Activated T-helper 1 cell treated with anti-CD3 and anti-CD28 coated beads, Interleukin-2, amount 50 U/mL, for 16 hours (primary cell): Measurements from ENCODE around the gene DHRS13.

Experiments
- DNase-seq, 2 donors: peaks; one replicate each; pipeline ENCODE4 v3.0.0-alpha.2; 2020; ENCODE audit warnings: low read depth in 1 of 2, low spot score in 1 of 2

DHRS13 gene

GRCh38 chr17:28902819-28903545, at the start of gene DHRS13:
Gene DHRS13, minus strand, starts transcription at chr17:28903079. Its CDS starts 135 bp downstream, at chr17:28902944.
- DNase-seq, result peak; percentile 89 to 96

DNA sequence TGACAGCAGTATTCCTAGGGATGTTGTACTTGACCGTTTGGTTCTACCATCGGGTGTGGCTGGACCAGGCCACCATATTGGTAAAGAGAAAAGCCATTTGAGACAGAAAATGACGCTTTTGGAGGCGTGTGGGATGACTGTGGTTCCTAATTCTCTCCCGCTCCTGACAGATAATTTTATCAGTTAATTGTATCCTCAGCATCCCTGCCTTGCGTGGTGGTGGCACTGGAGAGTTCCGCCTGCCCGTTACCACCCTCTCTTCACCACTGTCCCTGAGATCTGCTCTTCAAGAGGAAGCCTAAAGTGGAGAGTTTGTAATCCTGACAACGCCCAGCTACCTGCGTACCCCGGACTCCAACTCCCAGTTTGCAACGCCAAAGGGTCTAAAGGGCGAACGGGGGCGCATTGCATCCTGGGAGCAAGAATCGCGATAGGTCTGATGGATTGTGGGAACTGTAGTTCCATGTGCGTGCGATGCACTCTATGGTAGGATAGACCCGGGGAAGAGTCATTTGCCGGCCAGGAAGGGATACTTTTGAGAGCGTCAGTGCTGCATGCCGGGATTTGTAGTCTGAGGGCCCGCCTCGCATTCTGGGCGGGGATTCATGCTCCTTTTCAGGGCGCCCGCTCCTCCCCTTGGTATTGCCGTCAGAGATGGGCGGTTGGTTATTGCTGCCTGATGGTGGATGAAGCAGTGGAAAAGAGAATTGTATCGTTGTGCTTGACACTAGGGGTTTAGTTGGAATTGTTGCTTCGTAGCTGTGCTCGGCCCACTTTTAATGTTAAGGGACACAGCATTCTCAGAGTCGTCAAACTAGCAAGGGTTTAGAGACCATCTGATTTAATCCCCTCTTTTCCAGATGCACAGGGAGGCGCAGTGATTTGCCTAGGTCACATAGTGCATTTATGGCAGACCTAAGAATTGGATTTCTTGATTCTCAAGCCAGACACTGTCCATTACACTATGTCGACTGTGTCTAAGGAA, 49.4 kb upstream of the DHRS13 start:
- DNase-seq, result peak; percentile 89 to 90

DNA sequence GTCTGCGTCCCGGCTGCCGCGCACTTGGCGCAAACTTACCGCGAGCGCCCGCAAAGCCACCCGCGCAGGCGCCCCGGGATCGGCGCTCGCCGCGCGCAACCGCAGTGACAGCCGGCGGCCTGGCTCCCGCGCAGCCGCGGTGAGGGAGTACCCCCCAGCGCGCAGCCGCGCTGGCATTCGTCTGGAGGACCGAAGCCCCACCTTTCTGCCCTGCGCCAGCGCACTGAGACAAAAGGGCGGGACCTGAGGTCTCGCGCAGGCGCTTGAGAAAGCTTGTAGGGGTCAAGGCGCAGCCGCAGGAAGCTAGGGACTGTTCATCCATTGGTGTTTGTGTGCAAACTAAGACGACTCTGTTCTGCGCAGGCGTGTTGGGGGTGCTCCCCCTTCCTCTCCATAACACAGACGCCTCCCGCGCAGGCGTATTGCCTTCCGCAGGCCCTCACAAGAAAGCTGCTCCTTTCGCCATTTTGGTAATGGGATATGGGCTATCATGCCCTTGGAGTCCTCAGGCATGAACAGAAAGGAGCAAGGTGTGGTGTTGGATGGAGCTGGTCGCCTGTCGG, 48.6 kb upstream of the DHRS13 start, which contains the start of gene PHF12:
TSS of gene PHF12 (minus strand) at position 91 of the 563 bp plus-strand sequence. CDS start 558 bp downstream, outside the sequence.
- peak; percentile 98 to 99 for DNase-seq

- no peak for DNase-seq
Observed at GRCh38 chr17:28950752-28951427, 48.0 kb upstream of the DHRS13 start.

GRCh38 chr17:28950017-28950751, 47.3 kb upstream of the DHRS13 start:
- DNase-seq, result peak; percentile 27 to 37

- peak in 1 of 2 donors; percentile 37 for DNase-seq
Observed at GRCh38 chr17:28949185-28950016, 46.5 kb upstream of the DHRS13 start.

GRCh38 chr17:28948873-28949184, 46.0 kb upstream of the DHRS13 start:
- DNase-seq, result no peak

DNA sequence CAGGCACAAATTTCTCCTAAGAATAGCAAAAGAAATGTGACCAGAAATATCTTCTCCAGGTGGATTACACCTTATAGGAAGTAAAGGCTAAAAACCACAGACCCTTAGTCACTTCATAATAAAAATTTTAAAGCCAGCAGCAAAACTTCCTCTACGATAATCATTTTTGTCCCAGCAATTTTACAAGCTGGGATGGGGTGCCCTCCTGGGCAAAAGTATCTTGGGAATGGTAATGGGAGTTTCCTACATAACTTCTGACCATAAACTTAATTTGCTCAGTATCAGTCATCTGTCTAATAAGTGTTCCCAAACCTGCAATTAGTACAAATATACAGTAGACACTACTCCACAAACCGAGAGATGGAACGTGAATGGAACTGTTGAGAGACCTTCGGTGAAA, 45.5 kb upstream of the DHRS13 start:
- no peak for DNase-seq

DNA sequence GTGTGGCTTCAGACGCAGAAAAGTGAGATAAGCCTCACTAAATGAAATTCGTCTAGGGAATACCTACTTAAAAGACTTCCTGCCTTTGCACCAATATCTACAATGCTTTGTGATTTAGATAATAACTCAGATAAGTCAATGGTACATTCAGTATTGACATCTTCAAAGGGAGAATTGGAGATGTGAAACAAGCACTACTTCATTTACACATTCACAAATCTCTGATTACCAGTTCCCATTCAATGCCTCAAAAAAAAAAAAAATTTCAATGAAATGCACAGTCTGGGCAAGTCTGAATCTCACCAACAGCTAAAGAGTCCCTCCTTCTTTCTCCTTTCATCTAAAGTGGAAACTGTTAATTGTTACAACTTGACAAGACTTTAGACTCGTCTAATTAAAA, 44.8 kb upstream of the DHRS13 start:
- DNase-seq, result no peak

GRCh38 chr17:28946239-28946638, 43.4 kb upstream of the DHRS13 start:
- no peak for DNase-seq

DNA sequence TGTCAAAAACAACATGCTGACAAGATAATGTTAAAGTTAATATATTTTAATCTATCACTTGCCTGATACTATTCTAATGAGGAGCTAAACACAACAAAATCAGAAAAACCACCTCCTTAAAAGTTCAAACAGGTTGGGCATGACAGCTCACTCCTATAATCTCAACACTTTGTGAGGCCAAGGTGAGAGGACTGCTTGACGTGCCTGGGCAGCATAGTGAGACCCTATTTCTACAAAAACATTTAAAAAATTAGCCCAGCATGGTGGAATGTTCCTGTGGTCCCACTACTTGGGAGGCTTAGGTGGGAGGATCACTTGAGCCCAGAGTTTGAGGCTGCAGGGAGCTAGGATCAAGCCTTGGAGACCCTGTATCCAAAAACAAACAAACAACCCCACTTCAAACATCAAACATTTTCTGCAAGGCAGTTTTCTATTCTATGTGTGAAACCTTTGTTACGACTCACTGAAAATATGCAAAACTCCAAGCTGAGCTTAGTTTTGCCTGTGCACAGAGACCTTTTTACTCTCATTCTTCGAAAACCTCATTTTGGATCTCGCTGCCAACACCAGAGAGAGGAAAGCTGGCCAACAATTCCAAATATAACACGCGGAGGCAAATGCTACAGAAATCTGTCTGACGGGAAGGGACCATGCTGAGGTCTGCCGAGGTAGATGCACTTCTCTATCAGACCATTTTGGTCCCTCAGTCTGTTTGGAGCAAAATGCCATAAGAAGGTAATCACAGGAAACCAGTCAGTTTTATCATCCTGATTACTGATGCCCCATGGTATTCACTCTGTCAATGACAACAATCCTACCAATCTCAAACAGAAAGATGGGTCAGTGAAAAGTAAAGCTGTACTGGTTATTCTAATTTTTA, 42.2 kb upstream of the DHRS13 start:
- DNase-seq, result no peak

DNA sequence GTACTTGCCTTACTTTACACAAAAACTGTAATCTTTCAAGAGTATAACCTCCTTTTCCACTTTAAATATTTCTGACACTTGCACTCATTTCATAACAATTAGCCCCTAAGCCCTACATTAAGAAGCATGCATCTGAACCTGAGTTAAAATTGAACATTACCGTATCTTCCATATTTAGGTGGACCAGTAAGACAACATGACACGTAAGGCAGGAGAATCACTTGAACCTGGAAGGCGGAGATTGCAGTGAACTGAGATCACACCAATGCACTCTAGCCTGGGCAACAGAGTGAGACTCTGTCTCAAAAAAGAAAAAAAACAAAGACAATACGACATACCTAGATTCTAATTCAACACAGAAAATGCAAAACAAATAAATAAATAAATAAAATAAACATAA, 41.5 kb upstream of the DHRS13 start:
- DNase-seq, result no peak

- DNase-seq, result no peak
Observed at GRCh38 chr17:28942925-28943324, 40.0 kb upstream of the DHRS13 start.

GRCh38 chr17:28941251-28941650, 38.4 kb upstream of the DHRS13 start:
- DNase-seq, result no peak

GRCh38 chr17:28940675-28941074, 37.8 kb upstream of the DHRS13 start:
- no peak for DNase-seq

DNA sequence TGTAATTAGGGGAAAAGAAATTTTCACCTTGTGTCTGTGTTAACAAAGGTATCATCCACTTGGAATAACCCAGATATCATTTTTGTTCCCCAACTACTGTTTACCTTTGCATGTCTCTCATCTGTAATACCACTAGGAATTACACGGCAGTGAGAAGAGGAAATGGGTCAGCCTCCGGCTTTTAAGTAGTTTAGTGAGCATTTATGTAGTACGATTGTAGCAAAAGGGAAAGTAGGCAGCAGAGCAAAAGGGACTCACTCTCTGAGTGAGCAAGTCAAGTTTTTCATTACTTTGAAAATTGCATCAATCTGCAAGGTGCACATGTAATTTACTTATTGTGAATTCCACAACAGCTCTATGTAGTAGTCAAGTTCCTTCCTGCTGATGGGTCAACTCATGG, 37.3 kb upstream of the DHRS13 start:
- DNase-seq, result no peak

DNA sequence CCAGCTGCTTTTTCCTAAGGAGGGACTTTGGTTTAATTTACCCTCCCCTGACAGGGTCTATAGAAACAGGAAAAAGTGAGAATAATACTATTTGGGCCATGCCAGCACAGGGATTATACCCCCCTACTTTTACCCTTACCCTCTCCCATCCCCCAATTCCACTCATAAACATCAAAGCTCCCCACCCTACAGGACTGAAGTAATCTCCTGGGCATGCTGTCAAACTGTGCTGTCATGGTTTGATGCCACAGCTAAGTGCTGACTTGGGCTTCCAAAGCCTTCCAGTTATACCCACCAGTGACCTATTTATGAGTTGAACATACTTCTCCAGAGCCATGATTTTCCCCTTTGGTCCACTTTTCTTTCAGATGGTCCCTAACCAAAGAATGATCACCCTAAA, 35.7 kb upstream of the DHRS13 start:
- no peak for DNase-seq

DNA sequence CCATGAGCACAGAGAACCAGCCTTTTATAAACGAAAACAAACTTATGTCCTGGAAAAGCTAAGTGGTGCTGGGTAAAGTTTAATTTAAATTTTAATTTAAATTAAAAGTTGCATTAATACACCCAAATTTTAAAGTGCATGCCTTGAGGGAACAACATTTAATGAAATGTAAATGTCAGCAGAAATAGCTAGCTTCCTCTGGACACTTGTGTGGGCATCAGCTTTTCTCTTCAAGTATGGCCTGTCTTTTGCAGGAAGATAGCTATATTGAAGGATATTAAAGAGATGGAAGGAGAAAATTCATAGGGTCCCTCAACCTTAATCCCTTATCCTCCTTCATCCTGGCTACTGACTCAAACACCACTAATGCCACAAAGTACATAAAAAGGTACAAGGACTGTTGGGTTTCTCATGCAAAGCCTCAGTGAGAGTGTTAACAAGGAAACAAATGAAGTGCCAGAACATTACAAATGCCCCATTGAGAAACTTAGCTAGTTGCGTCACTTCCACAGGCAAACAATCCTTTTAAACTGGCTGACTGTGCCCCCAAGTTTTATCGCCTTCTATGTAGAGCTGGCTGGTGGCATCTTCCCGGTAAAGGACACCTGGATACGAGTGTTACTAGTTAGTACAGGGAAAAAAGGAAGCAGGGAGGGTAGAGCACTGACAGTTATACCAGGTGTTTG, 34.3 kb upstream of the DHRS13 start:
- DNase-seq, result no peak
